SK-N-SH treated with all-trans-retinoic acid at 6 μM for 48 hours (cell line): ENCODE data around the gene RASAL2.

Experiments
- ATAC-seq: fragments of 200-7000 bp; cut with Tn5 transposase; 3 replicates; pipeline ENCODE4 v1.9.1; 2020; ENCODE audit warnings: mild to moderate bottlenecking, moderate library complexity
- ARNTL ChIP-seq: fragments of 450-650 bp; formaldehyde crosslinking; IDR thresholded peaks from 2 replicates; pipeline ENCODE4 v1.5.0; 2020; ENCODE audit warnings: low read depth, mild to moderate bottlenecking, moderate library complexity, borderline replicate concordance
- BACH2 ChIP-seq: fragments of 250-450 bp; sonication (Bioruptor Pico); IDR thresholded peaks from 2 replicates; pipeline ENCODE4 v1.9.0; 2021; ENCODE audit warnings: mild to moderate bottlenecking, borderline replicate concordance
- CSDC2 ChIP-seq: fragments of 250-450 bp; sonication (Bioruptor Pico); IDR thresholded peaks from 2 replicates; pipeline ENCODE4 v1.5.0; 2020; ENCODE audit warnings: mild to moderate bottlenecking, moderate library complexity
- CSRNP3 ChIP-seq: fragments of 250-450 bp; sonication (Bioruptor Pico); IDR thresholded peaks from 2 replicates; pipeline ENCODE4 v1.5.1; 2021; ENCODE audit warnings: mild to moderate bottlenecking, moderate library complexity
- ESRRG ChIP-seq: fragments of 250-450 bp; sonication (Bioruptor Pico); IDR thresholded peaks from 2 replicates; pipeline ENCODE4 v1.6.1; 2021; ENCODE audit warnings: mild to moderate bottlenecking
- GLIS3 ChIP-seq: fragments of 250-450 bp; sonication (Bioruptor Pico); IDR thresholded peaks from 2 replicates; pipeline ENCODE4 v1.5.0; 2020; ENCODE audit warnings: mild to moderate bottlenecking, moderate library complexity
- OSR1 ChIP-seq: fragments of 250-450 bp; sonication (Bioruptor Pico); IDR thresholded peaks from 2 replicates; pipeline ENCODE4 v1.8.0; 2022; ENCODE audit warnings: moderate library complexity, mild to moderate bottlenecking, inconsistent platforms
- PATZ1 ChIP-seq: fragments of 250-450 bp; sonication (Bioruptor Pico); IDR thresholded peaks from 2 replicates; pipeline ENCODE4 v1.8.0; 2020; ENCODE audit warnings: mild to moderate bottlenecking, moderate library complexity, borderline replicate concordance
- POU6F1 ChIP-seq: fragments of 250-450 bp; sonication (Bioruptor Pico); IDR thresholded peaks from 2 replicates; pipeline ENCODE4 v1.8.0; 2021; ENCODE audit warnings: low read depth, mild to moderate bottlenecking, moderate library complexity, borderline replicate concordance
- PPARA ChIP-seq: fragments of 250-450 bp; sonication (Bioruptor Pico); IDR thresholded peaks from 2 replicates; pipeline ENCODE4 v1.5.0; 2020; ENCODE audit warnings: mild to moderate bottlenecking, borderline replicate concordance
- RARB ChIP-seq: fragments of 250-450 bp; sonication (Bioruptor Pico); IDR thresholded peaks from 2 replicates; pipeline ENCODE4 v1.8.0; 2021; ENCODE audit warnings: mild to moderate bottlenecking, moderate library complexity
- SNAI2 ChIP-seq: fragments of 250-450 bp; sonication (Bioruptor Pico); IDR thresholded peaks from 2 replicates; pipeline ENCODE4 v1.5.0; 2020; ENCODE audit warnings: mild to moderate bottlenecking, moderate library complexity
- TCF4 ChIP-seq: fragments of 250-450 bp; sonication (Bioruptor Pico); IDR thresholded peaks from 2 replicates; pipeline ENCODE4 v1.8.0; 2021; ENCODE audit warnings: mild to moderate bottlenecking, moderate library complexity, borderline replicate concordance
- TOX ChIP-seq: fragments of 250-450 bp; sonication (Bioruptor Pico); IDR thresholded peaks from 2 replicates; pipeline ENCODE4 v1.8.0; 2021; ENCODE audit warnings: mild to moderate bottlenecking, moderate library complexity, borderline replicate concordance
- TSHZ2 ChIP-seq: fragments of 250-450 bp; sonication (Bioruptor Pico); IDR thresholded peaks from 2 replicates; pipeline ENCODE4 v1.5.0; 2020; ENCODE audit warnings: mild to moderate bottlenecking, moderate library complexity
- ZC3H10 ChIP-seq: fragments of 250-450 bp; sonication (Bioruptor Pico); IDR thresholded peaks from 2 replicates; pipeline ENCODE4 v1.5.1; 2021; ENCODE audit warnings: mild to moderate bottlenecking, moderate library complexity
- ZFP3 ChIP-seq: fragments of 250-450 bp; sonication (Bioruptor Pico); IDR thresholded peaks from 2 replicates; pipeline ENCODE4 v1.5.0; 2020; ENCODE audit warnings: mild to moderate bottlenecking, moderate library complexity
- ZFP30 ChIP-seq: fragments of 450-650 bp; formaldehyde crosslinking; IDR thresholded peaks from 2 replicates; pipeline ENCODE4 v1.5.0; 2022; ENCODE audit warnings: mild to moderate bottlenecking, moderate library complexity
- ZNF70 ChIP-seq: fragments of 450-650 bp; formaldehyde crosslinking; IDR thresholded peaks from 2 replicates; pipeline ENCODE4 v1.5.0; 2020; ENCODE audit warnings: mild to moderate bottlenecking, moderate library complexity
- ZNF8 ChIP-seq: fragments of 450-650 bp; formaldehyde crosslinking; IDR thresholded peaks from 2 replicates; pipeline ENCODE4 v1.5.0; 2020; ENCODE audit warnings: mild to moderate bottlenecking, moderate library complexity

RASAL2 gene

GRCh38 chr1:178495158-178495557 is 401.3 kb downstream of the RASAL2 start:
- no peak for ATAC-seq
- no peak for TF ChIP-seq TOX (CRISPR knock-in tag)
- no peak for TF ChIP-seq BACH2 (CRISPR knock-in tag)
- no peak for TF ChIP-seq TSHZ2 (CRISPR knock-in tag)
- TF ChIP-seq CSRNP3 (CRISPR knock-in tag) = no peak
- TF ChIP-seq ZNF70 (CRISPR knock-in tag) = no peak
- TF ChIP-seq TCF4 (CRISPR knock-in tag) = no peak
- TF ChIP-seq ZFP3 (CRISPR knock-in tag) = no peak

GRCh38 chr1:178495741-178496409 is 402.0 kb downstream of the RASAL2 start:
- TF ChIP-seq CSDC2 (CRISPR knock-in tag) (no peak), PPARA (no peak), ZFP30 (CRISPR knock-in tag) (no peak)
- ATAC-seq = no peak

- no peak for TF ChIP-seq ZFP3 (CRISPR knock-in tag)
- TF ChIP-seq ARNTL (CRISPR knock-in tag) = no peak
- TF ChIP-seq TOX (CRISPR knock-in tag) = no peak
- no peak for TF ChIP-seq ZNF8 (CRISPR knock-in tag)
- TF ChIP-seq ZNF70 (CRISPR knock-in tag) = no peak
- no peak for TF ChIP-seq TCF4 (CRISPR knock-in tag)
- no peak for TF ChIP-seq ZFP30 (CRISPR knock-in tag)
- no peak for TF ChIP-seq BACH2 (CRISPR knock-in tag)
- TF ChIP-seq ESRRG (CRISPR knock-in tag) = no peak
- no peak for TF ChIP-seq PATZ1 (CRISPR knock-in tag)
- no peak for TF ChIP-seq POU6F1
- no peak for TF ChIP-seq CSRNP3 (CRISPR knock-in tag)
- TF ChIP-seq SNAI2 (CRISPR knock-in tag) = no peak
- no peak for TF ChIP-seq OSR1 (CRISPR knock-in tag)
- no peak for TF ChIP-seq GLIS3 (CRISPR knock-in tag)
- no peak for TF ChIP-seq ZC3H10 (CRISPR knock-in tag)
- no peak for TF ChIP-seq RARB (CRISPR knock-in tag)
- no peak for TF ChIP-seq CSDC2 (CRISPR knock-in tag)
- ATAC-seq = no peak
Observed at GRCh38 chr1:178496410-178497135, 402.7 kb downstream of the RASAL2 start, which contains the start of gene CLEC20A. TSS of gene CLEC20A (minus strand) at chr1:178496964. CDS start at chr1:178496939, 25 bp downstream.
